Ramos (cell line): ENCODE results near the gene ZMYND8.

Experiments used
- in situ Hi-C: fragments of 300-500 bp; cut with MboI; formaldehyde crosslinking; loops from one replicate; pipeline ENCODE4 v1.14.3; 2022; ENCODE audit warnings: low sequenced_read_pairs; ENCODE audit not compliant: unreplicated experiment

ZMYND8 gene

DNA sequence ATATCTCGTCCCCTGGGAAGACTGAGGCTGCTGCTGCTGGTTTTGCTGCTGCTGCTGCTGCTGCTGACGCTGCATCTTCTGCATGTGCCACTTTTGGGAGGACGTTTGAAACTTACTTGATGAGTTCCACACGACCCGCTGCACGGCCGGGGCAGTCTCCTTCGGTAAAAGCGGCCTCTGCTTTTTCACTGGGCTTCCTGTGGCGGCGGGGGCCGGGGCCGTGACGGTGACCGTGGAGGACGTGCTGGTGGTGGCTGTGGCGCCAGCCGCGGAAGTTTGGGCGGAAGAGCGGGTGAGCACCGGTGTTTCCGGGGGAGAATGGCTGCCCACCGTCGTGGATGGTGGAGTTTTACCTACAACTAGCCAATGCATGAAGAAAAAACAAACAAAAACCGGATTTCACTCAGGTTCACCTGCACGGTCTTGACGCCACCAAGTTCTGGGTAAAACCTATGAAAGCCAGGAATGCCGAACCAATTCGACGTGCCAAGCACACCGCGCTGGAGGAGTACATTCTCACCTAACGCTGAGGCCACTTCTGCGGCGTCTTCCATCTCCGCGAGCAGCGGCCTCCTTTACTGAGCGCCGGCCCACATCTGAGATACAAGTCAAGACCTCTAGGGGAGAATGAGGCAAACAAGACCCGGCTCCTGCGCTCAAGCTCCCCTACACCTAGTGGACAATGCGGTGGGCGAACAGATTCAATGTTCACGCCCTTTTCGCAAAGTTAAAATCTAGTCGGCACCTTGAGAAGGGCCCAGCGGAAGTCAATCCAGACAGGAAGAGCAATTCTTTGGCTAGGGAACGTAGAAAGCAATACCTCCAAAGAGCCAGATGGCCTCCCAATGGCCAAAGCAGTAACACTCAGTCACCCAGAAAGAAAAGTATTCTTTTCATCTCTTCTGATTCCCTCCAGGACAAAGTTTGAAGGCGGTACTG is 117.5 kb downstream of the ZMYND8 start:
- in situ Hi-C loops: no loop called here

DNA sequence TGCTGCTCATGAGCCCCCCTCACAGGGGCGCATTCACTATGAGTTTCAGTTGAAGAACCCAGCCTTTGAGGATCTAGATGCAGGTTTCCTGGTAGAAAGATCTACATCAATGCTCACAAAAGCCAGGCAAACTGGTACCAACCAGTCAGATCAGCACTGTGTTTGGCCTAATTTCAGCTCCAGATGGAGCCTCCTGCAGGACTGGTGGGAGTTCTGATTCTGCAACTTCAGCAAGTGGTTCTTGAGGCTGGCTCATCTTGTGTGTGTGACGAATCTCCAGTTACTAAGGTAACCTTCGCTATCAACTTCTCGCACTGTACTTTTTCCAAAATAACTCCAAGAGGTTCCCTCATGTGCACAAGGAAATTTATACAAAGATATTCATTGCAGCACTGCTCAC is 118.8 kb downstream of the ZMYND8 start:
- in situ Hi-C loops: no loop called here

DNA sequence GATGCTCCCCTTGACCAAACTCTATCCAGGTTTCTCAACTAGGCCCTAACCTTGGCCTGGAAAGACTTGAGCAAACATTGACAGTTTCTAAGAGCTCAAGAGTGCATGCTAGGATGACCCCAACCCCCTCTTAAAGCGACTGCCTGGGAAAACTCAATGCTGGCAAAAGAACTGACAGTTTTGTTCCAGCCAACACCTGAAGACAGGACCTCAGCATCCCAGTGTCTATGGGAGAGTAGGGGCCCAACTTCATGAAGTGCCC is 119.9 kb downstream of the ZMYND8 start:
- in situ Hi-C loops: no loop called here

DNA sequence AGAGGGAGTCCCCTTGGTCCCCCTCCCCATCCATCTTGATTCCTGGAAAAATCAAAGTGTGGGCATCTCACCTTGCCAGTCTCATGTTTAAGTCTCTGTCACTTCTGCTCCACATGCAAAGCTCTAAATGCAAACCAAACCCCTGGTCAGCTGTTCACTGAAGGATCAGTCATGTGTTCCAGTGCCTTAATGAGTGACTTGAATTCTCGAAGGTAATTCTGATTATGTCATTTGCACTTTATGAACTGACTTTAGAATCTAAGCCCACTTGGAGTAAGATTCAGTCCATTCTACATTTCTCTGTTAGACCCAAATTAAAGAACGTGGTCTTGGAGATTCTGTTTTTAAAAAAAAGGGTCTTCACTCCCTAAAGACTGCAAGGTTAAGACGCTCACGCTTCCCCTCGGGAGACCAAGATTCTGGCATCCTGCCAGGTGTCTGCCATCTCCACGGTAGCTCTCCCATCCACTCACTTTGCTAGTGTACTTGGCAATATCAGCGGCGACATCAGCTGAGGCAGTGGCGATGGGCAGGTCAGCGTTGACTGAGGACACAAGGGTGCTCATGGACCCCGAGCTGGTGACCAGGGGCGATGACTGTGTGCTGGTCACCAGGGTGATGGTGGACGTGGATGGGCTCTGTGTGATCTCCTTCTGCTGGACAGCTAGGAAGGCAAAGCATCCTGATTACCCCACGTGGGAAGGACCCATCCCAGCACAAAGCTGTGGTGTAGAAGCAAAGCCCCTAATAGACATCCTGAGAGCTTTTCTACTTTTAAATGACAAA is 120.5 kb downstream of the ZMYND8 start:
- in situ Hi-C loops: no loop called here

DNA sequence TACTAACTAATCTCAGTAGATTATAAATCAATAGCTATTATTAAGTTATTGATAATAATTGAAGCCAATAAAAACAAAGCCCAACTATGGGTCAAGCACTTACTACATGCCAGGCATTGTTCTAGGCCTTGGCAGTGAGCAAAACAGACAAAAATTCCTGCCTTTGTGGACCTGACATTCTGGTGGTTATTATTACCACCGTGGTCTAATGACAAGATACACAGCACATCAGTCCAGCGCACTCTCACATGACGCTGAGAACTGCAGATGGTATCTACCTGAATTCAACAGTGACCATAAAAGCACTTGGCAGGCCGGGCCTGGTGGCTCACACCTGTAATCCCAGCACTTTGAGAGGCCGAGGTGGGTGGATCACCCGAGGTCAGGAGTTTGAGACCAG is 121.4 kb downstream of the ZMYND8 start:
- in situ Hi-C loops: no loop called here

DNA sequence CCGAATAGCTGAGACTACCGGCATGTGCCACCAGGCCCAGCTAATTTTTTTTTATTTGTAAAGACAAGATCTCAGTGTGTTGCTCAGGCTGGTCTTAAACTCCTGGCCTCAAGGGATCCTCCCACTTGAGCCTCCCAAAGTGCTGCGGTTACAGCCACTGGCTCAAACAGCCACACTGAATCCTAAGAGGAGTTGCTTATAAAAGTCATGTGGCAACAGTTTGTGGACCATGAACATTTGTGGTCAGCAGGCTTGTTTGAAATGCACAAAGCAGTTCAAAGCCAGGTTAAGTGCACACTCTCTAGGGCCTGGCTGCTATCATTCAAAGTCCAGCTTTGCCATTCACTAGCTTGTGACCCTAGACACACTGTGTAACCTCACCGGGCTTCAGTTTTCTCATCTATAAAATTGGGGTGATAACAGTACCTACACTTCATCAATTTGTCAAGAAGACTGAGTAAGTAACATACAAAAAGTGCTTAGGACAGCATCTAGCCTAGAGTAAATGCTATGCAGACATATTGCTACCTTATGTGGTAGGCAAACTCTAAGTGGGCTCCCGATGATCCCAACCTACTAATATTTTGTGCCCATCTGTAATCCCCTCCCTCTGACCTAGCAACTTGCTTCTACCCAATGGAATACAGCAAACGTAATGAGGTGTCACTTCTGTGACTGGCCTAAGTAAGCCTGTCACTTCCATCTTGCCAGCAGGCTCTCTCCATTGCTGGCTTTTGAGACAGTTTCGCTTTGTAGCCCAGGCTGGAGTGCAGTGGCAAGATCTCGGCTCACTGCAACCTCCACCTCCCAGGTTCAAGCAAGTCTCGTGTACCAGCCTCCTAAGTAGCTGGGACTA is 122.9 kb downstream of the ZMYND8 start:
- in situ Hi-C loops: no loop called here

DNA sequence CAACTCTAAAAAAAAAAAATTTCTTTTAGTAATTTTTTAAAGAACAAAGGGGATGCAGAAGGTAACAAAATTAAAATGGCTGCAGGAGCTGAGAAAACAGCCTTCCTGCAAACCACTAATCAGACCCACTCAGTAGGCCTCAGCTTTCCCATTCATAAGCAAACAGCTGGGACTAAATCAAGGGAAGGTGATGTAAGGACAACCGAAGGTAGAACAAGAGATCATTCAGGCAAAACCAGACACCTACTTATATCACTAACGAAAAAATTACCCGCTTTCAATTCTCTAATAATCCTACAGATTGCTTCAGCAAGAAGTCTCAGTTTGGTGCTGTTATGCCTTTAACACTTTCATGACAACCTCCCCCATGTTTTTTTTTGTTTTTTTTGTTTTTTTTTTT is 124.0 kb downstream of the ZMYND8 start:
- in situ Hi-C loops: no loop called here

DNA sequence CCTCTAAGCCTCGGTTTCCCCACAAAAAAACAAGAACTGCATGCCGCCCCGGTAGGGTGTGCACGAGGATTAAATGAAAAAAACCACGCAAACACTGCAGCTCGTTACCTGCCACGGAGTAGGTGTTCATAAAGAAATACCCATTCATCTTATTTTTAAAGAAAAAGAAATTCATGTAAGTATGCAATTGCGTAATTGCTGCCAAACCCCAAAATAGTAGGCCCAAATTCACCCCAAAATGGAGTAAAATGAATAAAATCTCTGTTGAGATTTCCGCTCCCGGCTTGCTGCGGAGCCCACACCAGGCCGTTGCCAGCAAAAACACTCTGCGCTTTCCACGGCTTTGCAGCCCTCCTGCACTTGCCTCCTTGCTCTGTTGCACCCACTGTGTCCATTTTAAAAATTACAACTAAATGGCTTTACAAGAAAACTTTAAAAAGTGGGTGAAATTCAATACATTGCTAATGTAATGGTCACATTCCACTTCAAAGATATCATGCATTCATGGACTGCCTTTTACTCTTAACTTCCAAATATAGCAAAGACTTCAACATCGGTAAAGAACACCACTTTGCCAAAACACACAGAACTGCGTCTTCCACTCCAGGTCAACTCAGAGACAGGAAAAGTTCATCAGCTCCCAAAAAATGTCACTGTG is 125.0 kb downstream of the ZMYND8 start:
- in situ Hi-C loops: no loop called here

DNA sequence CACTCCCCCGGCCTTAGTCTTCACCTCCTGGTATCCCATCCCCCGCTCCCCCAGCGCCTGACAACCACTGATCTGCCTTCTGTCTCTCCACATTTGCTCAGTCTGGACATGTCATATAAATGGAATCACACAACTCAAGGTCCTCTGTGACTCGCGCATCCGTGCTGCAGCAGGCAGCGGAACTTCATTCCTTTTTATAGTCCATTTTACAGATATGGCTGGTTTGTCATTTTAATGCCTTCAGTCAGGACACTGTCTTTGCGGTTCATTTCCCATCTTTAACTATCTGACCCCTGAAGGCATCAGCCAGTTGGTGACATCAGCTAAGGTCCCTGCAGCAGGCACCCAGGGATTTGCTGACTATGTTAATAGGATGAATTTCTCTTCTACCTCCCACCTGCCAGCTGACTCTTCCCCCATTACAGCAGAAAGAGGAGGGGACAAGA is 125.7 kb downstream of the ZMYND8 start:
- in situ Hi-C loops: no loop called here

DNA sequence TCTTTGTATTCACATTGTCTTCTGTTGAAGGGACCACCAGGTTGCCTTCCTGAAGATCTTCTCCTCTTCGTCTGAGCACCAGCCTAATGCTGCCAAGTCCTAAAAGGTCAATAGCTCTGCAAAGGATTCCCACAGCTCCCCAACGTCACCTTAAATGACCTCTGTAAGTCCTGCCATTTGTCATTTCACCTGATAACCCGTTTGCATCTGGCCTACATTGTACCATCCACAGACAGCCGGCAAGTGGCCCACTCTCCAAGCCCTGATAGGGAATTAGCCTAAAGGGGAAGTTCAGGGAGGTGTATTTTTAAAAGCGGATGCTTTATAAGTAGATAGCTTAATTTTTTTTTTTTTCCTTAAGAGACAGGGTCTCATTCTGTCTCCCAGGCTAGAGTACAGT is 127.8 kb downstream of the ZMYND8 start:
- in situ Hi-C loops: no loop called here

DNA sequence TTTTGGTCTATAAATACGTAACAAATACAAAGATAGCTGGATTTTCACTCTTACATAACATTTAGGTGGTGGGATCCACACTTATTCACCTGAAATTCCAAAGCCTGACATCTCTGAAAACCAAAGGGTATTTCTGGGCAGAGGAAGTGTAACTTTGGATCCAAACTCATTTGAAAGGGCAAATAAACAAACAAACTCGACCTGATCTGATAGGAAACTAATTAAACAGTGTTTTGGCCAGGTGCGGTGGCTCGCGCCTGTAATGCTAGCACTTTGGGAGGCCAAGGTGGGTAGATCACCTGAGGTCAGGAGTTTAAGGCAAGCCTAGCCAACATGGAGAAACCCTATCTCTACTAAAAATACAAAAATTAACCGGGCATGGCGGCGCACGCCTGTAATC is 128.9 kb downstream of the ZMYND8 start:
- in situ Hi-C loops: no loop called here

DNA sequence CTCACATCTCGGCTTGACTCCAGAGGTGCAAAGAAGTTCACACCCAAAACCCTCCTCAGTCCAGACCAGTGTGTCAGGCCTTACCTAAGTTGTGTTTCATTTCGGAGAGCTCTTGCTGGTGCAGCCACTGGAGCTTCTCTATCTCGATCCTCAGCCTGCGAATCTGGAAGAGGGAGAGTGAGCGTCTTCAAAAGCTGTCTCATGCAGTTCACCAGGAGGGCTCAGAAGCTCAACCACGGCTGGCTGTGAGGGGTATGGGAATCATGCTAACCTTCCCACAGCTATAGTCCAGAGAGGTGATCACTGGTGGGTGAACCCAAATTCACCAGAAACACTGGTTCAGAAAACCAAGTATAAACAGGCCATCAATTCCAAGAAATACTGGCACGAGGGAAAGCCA is 129.4 kb downstream of the ZMYND8 start:
- in situ Hi-C loops: no loop called here

DNA sequence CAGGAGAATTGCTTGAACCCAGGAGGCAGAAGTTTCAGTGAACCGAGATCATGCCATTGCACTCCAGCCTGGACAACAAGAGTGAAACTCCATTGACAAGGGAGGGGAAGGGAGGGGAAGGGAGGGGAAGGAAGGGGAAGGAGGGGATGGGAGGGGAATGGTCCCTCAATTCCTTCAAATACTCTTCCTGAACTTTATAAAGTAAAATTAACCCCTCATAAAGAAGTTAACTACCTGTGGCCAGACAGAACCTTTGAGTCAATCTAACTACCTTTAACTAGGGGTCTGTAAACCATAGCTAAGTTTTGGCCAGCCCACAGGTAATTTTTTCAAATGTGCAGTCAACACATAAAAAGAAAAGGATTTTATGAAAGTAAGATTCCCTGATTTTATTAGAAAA is 131.0 kb downstream of the ZMYND8 start:
- in situ Hi-C loops: no loop called here

DNA sequence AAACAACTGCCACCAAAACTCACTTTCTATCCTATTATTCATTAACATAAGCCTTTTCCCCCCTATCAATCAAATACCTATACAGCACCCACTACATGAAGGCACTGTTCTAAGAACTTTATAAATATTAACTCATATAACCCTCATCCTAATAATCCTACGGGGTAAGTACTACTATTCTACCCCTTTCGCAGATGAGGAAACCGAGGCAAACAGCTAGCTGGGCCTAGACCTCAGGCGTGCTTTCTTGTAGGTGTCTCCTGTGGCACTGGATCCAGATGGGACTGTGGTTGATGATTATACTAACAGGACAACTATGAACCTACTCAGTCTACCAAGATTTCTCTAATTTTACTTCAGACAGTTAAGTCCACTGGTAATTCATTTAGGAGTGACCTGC is 131.6 kb downstream of the ZMYND8 start:
- in situ Hi-C loops: no loop called here

DNA sequence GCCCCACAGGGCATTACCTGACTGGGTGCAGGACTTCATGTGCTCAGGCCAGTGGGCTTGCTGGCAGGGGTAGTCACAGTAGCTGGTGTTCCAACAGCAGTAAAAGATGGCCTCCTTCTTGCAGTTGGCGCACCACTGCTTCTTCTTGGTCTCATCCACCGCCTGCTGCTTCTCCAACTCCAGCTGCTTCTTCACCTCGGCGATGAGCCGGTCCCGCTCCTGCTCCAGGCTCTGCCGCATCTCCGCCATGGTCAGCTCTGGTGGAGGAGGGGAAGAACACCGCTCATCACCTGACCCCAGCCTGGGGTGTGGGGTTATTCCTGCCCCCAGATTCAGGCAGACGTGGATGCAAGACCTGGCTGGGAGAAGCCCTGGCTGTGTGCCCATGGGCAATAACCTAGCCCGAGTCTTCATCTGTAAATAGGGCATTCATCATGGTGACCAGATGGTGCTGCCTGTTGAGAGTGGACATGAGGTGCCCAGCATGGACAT is 132.2 kb downstream of the ZMYND8 start:
- in situ Hi-C loops: no loop called here

DNA sequence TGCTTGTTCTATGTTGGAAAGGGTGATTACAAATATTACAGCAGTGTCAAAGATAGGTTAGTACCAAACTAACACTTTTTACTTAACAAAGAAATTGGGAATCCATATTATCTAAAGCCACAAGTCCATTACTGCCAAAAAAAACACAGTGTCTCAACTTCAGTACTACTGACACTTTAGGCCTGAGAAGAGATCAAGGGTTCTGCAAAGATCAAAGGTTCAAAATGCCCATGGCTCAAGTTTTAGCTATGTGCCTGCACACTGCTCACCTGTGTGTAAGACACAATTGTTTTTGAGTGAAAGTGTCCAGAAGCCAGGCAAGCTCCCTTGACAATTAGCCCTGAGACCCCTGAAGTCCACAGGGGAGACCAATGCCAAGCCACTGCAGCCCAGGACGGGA is 132.6 kb downstream of the ZMYND8 start:
- in situ Hi-C loops: no loop called here

DNA sequence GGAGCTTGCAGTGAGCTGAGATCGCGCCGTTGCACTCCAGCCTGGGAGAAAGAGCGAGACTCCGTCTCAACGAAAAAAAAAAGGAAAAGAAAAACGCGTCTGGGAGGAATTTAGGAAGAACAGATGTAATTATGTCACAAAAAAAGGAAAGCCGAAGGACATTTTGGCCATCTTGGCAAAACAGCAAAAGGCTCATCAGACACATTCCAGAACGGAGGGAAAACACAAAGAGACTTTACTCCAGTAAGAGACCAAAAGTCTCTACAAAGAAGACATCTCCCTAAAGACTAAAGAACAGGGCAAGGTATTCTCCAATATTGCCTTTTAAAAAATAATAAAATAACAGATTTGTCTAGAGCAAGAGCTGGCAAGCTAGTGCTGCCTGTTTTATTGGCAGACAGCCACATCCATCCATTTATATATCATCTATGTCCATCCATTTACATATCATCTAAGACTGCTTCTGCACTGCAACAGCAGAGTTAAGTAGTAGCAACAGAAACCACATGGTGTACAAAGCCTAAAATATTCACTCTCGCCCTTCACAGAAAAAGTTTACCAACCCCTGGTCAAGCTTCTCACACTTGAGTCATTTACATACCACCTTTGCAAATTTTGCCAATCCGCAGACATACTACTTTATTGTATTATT is 133.9 kb downstream of the ZMYND8 start:
- in situ Hi-C loops: no loop called here

DNA sequence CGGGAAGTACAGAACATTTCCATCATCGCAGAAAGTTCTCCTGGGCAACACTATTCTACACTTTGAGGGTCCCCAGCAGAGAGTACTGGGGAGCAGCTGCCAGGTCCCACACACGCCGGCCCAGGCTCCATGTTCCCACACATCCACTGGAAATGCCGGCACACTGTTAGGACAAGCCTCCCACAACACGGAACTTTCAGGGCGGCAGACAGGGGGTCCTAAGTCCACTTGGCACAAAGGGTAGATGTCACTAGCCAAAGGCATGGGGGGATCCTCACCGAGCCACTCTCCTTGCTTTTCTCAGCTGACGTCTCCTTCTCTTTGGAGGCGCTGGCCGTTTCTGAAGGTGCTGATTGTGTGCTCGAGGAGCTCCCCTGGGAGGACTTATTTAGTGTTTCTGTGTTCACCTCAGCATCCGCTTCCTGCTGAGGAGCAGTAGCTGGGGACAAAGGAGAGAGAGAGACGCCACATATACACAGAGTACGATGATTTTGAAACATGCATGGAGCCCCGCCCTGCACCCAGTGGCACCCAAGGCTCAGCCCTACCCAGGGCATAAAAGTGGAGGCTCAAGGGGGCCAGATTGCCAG is 135.4 kb downstream of the ZMYND8 start:
- in situ Hi-C loops: no loop called here

DNA sequence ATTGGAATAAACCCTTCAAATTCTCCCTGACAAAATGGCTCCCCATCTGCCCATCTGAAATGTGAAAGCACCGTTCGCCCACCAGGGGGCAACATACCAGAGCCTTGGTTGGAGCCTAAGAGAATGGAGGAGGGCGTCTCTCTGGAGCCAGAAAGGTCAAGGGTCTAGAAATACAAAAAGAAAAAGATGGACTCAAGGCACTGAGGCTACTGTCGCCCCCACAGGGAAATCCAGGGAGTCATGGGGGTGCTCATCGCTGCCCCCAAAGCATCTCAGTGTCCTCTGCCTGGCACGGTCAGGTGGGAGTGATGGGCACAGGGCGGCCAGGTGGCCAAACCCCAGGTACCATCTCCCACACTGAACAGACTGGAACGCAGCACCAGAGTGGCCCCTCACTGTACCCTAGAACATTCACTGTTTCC is 136.3 kb downstream of the ZMYND8 start:
- in situ Hi-C loops: no loop called here
